Measurements from ENCODE around the gene LDLRAD2.

The LDLRAD2 gene

DNA sequence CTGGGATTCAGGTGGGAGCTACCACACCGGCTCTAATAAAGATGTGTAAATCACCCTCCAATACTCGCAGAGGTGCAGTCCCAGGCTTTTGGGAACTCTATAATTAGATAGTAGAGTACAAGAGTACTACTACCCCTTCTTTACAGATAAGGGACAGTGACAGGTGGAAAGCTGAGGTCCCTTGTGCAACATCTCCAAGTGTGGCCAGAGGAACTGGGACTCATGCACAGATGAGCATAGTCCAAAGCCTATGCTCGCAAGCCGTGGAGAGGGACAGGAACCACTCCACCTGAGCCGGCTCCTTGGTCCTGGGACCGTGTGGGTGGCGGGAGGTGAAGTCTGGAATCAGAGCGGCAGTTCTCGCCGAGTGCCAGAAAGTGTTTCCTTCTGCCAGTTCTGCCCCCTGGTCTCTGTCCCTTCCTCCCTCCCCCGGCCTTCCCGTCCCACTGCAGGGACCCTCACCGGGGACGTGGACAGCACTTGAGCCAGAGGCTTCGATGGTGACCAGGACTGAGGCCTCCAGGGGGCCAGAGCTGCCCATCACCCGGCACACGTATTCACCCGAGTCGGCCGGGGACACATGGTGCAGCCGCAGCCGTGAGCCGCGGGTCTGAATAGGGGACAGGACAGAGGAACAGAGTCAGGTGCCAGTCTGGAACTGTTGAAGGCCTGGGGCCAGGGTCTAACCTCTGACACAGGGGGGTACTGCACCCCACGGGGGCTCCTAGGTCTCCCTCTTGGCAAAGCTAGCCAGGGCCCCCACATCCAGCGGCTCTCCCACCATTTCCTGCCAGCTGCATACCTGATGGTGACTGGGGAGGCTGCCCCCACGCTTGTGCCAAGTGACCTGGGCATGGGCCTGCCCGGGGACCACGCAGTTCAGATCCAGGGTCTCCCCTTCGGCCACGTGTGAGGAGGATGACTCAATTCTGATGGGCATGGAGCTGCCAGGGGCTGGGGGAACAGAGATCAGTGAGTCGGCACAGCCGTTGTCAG, 33.9 kb downstream of the LDLRAD2 start:
- DNase-seq = no peak

GRCh38 chr1:21847223-21848205, 35.4 kb downstream of the LDLRAD2 start:
- DNase-seq = no peak

GRCh38 chr1:21848524-21849174, 36.6 kb downstream of the LDLRAD2 start:
- no peak for DNase-seq

DNA sequence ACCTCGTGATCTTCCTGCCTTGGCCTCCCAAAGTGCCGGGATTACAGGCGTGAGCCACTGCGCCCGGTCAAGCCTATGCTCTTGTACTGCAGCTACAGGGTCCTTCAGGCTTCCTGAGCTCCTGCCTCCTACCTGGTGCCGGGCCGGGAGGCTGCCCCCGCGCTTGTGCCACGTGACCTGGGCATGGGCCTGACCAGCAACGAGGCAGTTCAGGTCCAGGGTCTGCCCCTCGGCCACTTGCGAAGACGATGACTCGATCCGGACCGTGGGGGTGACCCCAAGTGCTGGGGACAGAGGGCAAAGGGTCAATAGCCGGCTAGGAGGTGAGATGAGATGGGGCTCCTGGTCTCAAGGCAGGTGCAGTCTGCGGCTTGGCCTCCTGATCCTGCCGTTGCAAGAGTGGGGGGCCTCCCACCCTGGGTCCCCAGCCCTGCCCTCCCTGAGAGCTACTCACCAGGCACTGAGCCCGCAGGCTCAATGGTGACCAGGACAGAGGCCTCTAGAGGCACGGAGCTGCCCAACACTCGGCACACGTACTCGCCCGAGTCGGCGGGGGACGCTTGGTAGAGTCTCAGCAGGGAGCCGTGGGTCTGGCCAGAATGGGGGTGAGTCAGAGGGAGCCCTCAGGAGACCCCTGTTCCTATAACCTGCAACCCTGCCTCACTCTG, 38.0 kb downstream of the LDLRAD2 start:
- no peak for DNase-seq

DNA sequence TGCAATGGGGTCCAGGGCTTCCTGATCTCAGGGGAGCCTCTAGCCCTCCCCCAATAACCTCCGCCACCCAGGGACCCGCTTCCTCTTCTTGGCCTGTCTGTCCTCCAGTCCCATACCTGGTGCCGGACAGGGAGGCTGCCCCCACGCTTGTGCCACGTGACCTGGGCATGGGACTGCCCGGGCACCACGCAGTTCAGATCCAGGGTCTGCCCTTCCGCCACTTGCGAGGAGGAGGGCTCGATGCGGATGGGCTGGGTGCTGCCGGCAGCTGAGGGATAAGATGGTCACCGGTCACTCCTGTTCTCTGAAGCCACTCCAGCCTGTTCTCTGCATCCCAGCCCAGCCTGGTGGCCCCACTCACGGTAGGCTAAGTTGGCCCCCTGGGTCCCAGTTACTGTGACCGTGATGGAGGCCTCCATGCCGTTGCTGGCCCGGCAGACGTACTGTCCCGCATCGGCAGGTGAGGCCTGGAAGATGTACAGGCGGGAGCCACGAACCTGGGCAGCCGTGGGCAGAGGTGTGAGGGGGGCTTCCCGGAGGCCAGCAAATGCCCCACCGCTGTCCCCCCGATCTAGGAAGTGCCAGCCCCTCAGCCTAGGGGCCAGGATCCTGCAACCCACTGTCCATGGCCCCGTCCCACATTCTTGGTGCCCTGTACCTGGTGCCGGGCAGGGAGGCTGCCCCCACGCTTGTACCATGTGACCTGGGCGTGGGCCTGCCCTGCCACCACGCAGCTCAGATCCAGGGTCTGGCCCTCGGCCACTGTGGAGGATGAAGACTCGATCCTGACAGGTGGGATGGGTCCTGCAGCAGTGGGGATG, 39.6 kb downstream of the LDLRAD2 start:
- DNase-seq = no peak

DNA sequence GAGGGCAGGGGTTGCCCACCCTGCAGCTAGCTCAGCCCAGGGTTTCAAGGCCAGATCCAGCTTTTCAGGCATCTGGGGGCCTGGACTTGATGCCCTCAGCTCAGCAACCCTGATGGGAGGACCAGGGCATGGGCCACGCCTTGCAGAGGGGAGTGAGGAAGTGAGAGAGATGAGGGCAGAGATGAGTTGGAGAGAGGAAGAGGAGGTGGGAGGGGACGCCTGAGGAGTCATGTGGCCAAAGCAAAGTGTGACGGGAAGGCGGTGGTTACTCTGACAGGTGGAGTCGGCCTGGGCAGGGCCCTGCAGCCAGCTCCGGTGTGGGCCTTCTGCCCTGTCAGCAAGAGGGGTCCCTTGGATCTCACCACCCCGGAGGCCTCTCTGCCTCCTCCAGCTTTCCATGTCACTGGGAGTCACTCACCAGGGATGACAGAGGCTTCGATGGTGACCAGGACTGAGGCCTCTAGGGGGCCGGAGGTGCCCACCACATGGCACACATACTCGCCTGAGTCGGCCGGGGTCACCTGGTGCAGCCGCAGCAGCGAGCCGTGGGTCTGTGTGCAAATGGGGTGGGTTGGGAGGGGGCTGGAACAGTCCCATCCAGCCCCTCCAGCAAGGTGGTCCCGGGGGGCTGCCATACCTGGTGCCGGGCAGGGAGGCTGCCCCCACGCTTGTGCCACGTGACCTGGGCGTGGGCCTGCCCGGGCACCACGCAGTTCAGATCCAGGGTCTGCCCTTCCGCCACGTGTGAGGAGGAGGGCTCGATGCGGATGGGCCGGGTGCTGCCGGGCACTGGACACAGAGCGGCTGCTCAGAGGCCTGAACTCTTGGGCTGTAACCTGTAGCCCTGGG, 40.4 kb downstream of the LDLRAD2 start:
- no peak for DNase-seq

- no peak for DNase-seq
Measured at GRCh38 chr1:21853131-21853427, 41.0 kb downstream of the LDLRAD2 start.

- DNase-seq = no peak
Measured at GRCh38 chr1:21854090-21854750, 42.2 kb downstream of the LDLRAD2 start.

- no peak for DNase-seq
Measured at GRCh38 chr1:21854751-21855131, 42.7 kb downstream of the LDLRAD2 start.

DNA sequence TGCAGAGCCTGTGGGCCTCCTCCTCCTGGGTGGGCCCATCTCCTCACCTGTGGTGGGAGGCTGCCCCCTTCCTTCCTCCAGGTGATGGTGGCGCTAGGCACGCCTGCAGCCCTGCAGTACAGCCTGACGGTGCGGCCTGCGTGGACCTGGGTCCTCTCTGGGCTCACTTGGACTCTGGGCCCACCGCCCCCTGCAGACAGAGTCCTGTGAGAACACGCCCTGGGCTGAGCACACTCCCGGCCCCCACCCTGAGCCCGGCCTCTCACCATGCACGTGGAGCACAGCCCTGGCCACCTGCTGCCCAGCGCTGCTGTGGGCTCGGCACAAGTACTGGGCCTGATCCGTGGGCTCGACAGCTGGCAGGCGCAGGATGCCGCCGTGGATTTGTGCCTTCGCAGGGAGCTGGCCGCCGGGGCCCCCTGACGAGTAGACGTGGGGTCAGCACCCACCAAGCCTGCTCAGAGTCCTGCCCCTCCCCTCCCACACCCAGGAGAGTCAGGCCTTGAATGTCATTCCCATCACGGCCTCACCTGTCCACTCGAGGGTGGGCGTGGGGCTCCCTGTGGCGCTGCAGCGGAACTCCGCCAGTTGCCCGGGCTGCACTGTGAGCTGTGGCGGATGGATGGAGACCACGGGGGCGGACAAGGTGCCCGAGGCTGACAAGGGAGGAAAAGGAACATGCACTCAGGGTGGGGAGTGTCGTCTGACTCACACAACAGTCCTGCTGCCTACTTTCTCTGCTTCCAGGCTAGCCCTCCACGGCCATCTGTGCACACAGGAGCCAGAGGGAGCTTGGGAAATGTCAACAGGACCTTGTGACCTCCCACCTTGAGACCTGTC, 43.4 kb downstream of the LDLRAD2 start:
- no peak for DNase-seq

DNA sequence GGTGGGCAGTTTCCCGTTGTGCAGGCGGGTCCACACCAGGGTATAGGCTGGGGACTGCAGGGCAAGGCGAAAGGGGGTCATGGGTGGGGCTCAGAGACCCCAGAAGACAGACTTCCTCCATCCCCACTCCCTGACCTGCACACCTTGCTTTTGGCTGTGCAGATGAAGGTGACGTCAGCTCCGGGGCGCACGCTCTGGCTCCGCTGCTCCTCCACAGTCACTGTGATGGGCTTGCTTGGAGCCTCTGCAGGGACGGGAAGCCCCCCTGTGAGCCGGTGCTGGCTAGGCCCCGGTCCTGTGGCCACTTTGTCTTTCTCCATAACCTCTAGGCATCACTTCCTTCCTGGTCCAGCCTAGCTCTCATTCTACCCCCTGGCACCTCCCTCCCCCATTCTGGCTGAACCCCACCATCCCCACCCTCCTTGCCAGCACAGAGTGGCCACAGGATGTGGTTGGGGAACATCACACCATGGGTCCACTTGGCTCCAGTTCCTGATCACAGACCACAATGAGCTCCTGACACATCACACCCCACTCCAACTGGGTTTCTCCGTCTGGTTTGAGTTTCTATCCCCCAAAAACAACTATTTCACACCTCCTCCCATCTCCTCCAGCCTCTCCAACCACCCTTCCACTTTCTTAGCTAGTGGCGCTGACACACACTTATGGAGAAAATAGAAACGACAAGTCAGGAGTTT, 45.2 kb downstream of the LDLRAD2 start:
- DNase-seq = no peak

GRCh38 chr1:21857840-21858670, 46.0 kb downstream of the LDLRAD2 start:
- DNase-seq = no peak

DNA sequence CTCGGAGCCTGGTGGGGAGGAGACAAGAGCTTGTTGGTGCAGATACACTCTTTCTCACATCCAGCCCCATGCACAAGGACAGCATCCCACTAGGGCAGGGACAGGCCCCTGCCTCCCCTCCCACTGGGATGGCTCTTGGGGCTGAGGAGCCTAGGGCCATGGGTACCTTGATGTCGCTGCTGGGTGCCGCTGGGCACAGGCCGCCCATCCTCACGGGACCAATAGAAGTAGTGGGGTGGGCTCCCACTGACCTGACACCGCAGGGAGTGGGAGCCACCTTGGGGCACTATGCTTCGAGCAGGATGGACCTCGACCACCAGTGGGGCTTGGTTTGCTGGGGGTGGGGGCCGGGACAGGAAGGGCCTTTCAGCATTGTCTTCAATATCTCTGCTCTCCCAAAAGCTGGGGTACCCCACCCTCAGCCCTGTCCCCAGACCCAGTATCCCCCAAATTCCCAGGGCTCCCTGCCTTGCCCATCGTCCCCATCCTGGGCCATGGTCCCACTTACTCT, 47.7 kb downstream of the LDLRAD2 start:
- no peak for DNase-seq

GRCh38 chr1:21860971-21861370, 48.9 kb downstream of the LDLRAD2 start:
- no peak for DNase-seq

DNA sequence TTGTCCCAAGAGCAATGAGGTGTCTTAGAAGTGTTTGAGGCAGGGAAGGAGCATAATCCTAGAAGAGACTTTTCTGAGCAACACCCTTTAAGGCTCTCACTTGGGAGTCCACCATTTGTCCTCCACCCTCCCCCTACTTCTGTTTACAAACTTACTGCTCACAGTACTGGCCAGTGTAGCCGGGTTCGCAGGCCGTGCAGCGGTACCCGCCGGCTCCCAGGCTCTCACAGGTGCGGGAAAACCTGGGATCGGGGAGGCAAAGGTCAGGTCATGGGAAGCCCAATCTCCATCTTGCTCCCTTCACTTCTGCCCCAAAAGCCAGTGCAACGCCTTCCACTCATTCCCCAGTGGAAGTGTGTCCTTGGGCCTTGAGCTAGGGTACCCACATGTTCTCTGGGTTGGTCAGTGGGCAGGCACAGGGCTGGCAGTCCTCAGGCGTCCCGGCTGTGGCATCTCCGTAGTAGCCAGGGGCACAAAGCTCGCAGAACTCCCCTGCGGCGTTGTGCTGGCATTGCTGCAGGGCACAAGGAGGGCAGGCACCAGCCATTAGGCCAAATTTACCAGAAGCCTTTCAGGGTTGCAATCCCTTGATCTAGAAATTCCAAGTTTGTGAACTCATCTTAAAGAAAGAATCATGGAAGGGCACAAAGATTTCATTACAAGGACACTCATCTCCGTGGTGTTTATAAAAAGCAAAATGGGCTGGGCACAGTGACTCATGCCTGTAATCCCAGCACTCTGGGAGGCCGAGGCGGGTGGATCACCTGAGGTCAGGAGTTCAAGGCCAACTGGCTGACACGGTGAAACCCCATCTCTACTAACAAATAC, 49.8 kb downstream of the LDLRAD2 start:
- no peak for DNase-seq

GRCh38 chr1:21863981-21864380, 51.9 kb downstream of the LDLRAD2 start:
- DNase-seq = no peak

Measured in NCI-H1092 treated with DMSO at 0.1 percent for 48 hours (cell line).